SK-N-SH treated with all-trans-retinoic acid at 6 μM for 48 hours (cell line): Measurements from ENCODE around the gene PIK3AP1.
A peak's percentile ranks its signal among the peaks of the same experiment; 100 is the strongest.

Experiments used
- ATAC-seq: fragments of 200-7000 bp; cut with Tn5 transposase; 3 replicates; pipeline ENCODE4 v1.9.1; 2020; ENCODE audit warnings: mild to moderate bottlenecking, moderate library complexity
- ARNTL ChIP-seq: fragments of 450-650 bp; formaldehyde crosslinking; IDR thresholded peaks from 2 replicates; pipeline ENCODE4 v1.5.0; 2020; ENCODE audit warnings: low read depth, mild to moderate bottlenecking, moderate library complexity, borderline replicate concordance
- BACH2 ChIP-seq: fragments of 250-450 bp; sonication (Bioruptor Pico); IDR thresholded peaks from 2 replicates; pipeline ENCODE4 v1.9.0; 2021; ENCODE audit warnings: mild to moderate bottlenecking, borderline replicate concordance
- CREB5 ChIP-seq: fragments of 250-450 bp; sonication (Bioruptor Pico); IDR thresholded peaks from 2 replicates; pipeline ENCODE4 v1.5.1; 2020; ENCODE audit warnings: low read depth, mild to moderate bottlenecking, moderate library complexity
- CSRNP3 ChIP-seq: fragments of 250-450 bp; sonication (Bioruptor Pico); IDR thresholded peaks from 2 replicates; pipeline ENCODE4 v1.5.1; 2021; ENCODE audit warnings: mild to moderate bottlenecking, moderate library complexity
- ESRRG ChIP-seq: fragments of 250-450 bp; sonication (Bioruptor Pico); IDR thresholded peaks from 2 replicates; pipeline ENCODE4 v1.6.1; 2021; ENCODE audit warnings: mild to moderate bottlenecking
- GLIS3 ChIP-seq: fragments of 250-450 bp; sonication (Bioruptor Pico); IDR thresholded peaks from 2 replicates; pipeline ENCODE4 v1.5.0; 2020; ENCODE audit warnings: mild to moderate bottlenecking, moderate library complexity
- OSR1 ChIP-seq: fragments of 250-450 bp; sonication (Bioruptor Pico); IDR thresholded peaks from 2 replicates; pipeline ENCODE4 v1.8.0; 2022; ENCODE audit warnings: moderate library complexity, mild to moderate bottlenecking, inconsistent platforms
- PATZ1 ChIP-seq: fragments of 250-450 bp; sonication (Bioruptor Pico); IDR thresholded peaks from 2 replicates; pipeline ENCODE4 v1.8.0; 2020; ENCODE audit warnings: mild to moderate bottlenecking, moderate library complexity, borderline replicate concordance
- POU6F1 ChIP-seq: fragments of 250-450 bp; sonication (Bioruptor Pico); IDR thresholded peaks from 2 replicates; pipeline ENCODE4 v1.8.0; 2021; ENCODE audit warnings: low read depth, mild to moderate bottlenecking, moderate library complexity, borderline replicate concordance
- PPARA ChIP-seq: fragments of 250-450 bp; sonication (Bioruptor Pico); IDR thresholded peaks from 2 replicates; pipeline ENCODE4 v1.5.0; 2020; ENCODE audit warnings: mild to moderate bottlenecking, borderline replicate concordance
- SNAI2 ChIP-seq: fragments of 250-450 bp; sonication (Bioruptor Pico); IDR thresholded peaks from 2 replicates; pipeline ENCODE4 v1.5.0; 2020; ENCODE audit warnings: mild to moderate bottlenecking, moderate library complexity
- TOX ChIP-seq: fragments of 250-450 bp; sonication (Bioruptor Pico); IDR thresholded peaks from 2 replicates; pipeline ENCODE4 v1.8.0; 2021; ENCODE audit warnings: mild to moderate bottlenecking, moderate library complexity, borderline replicate concordance
- TSHZ2 ChIP-seq: fragments of 250-450 bp; sonication (Bioruptor Pico); IDR thresholded peaks from 2 replicates; pipeline ENCODE4 v1.5.0; 2020; ENCODE audit warnings: mild to moderate bottlenecking, moderate library complexity
- ZFP3 ChIP-seq: fragments of 250-450 bp; sonication (Bioruptor Pico); IDR thresholded peaks from 2 replicates; pipeline ENCODE4 v1.5.0; 2020; ENCODE audit warnings: mild to moderate bottlenecking, moderate library complexity
- ZFP30 ChIP-seq: fragments of 450-650 bp; formaldehyde crosslinking; IDR thresholded peaks from 2 replicates; pipeline ENCODE4 v1.5.0; 2022; ENCODE audit warnings: mild to moderate bottlenecking, moderate library complexity
- ZNF565 ChIP-seq: fragments of 450-650 bp; formaldehyde crosslinking; conservative IDR thresholded peaks from 2 replicates; pipeline ENCODE4 v1.5.0; 2020; ENCODE audit warnings: low read depth, mild to moderate bottlenecking, moderate library complexity
- ZNF70 ChIP-seq: fragments of 450-650 bp; formaldehyde crosslinking; IDR thresholded peaks from 2 replicates; pipeline ENCODE4 v1.5.0; 2020; ENCODE audit warnings: mild to moderate bottlenecking, moderate library complexity

The PIK3AP1 gene

GRCh38 chr10:96665306-96665705 is 55.0 kb downstream of the PIK3AP1 start:
- ATAC-seq, result peak; percentile 33; the same call in 1 of the 3 replicates
- TF ChIP-seq BACH2 (CRISPR knock-in tag) (no peak), ARNTL (CRISPR knock-in tag) (no peak), PATZ1 (CRISPR knock-in tag) (no peak), CREB5 (CRISPR knock-in tag) (no peak)
- TF ChIP-seq, all 23 proteins: peak for 0

- no peak for ATAC-seq
- TF ChIP-seq TSHZ2 (no peak), ZNF565 (no peak), PPARA (CRISPR knock-in tag) (no peak), ARNTL (CRISPR knock-in tag) (no peak), GLIS3 (CRISPR knock-in tag) (no peak), BACH2 (CRISPR knock-in tag) (no peak), PATZ1 (CRISPR knock-in tag) (no peak), ZNF70 (no peak), ZFP30 (no peak), ZFP3 (CRISPR knock-in tag) (no peak), TOX (CRISPR knock-in tag) (no peak), OSR1 (CRISPR knock-in tag) (no peak), SNAI2 (CRISPR knock-in tag) (no peak)
Observed at GRCh38 chr10:96664563-96664962, 55.8 kb downstream of the PIK3AP1 start.

- no peak for ATAC-seq
- TF ChIP-seq ZFP30, result no peak
- TF ChIP-seq ESRRG (CRISPR knock-in tag), result no peak
- no peak for TF ChIP-seq TOX (CRISPR knock-in tag)
- no peak for TF ChIP-seq ZNF70
- no peak for TF ChIP-seq OSR1 (CRISPR knock-in tag)
- TF ChIP-seq TSHZ2, result no peak
- TF ChIP-seq CREB5 (CRISPR knock-in tag), result no peak
- TF ChIP-seq PPARA (CRISPR knock-in tag), result no peak
- no peak for TF ChIP-seq CSRNP3 (CRISPR knock-in tag)
- TF ChIP-seq SNAI2 (CRISPR knock-in tag), result no peak
- TF ChIP-seq POU6F1 (CRISPR knock-in tag), result no peak
- no peak for TF ChIP-seq PATZ1 (CRISPR knock-in tag)
- no peak for TF ChIP-seq BACH2 (CRISPR knock-in tag)
- no peak for TF ChIP-seq ZFP3 (CRISPR knock-in tag)
- no peak for TF ChIP-seq ARNTL (CRISPR knock-in tag)
Observed at GRCh38 chr10:96663797-96664196, 56.5 kb downstream of the PIK3AP1 start.
